T-helper 9 cell (primary cell): ENCODE measurements around the gene CDK5.

Experiments
- DNase-seq: peaks from one replicate; pipeline ENCODE4 v3.0.0-alpha.2; 2020
- total RNA-seq, 2 donors: gene quantifications; one replicate each; lab custom pipeline; 2026; lab: John Stamatoyannopoulos, UW

CDK5 gene
- 3.9 to 7.9 reads per million in 2 donors for total RNA-seq

DNA sequence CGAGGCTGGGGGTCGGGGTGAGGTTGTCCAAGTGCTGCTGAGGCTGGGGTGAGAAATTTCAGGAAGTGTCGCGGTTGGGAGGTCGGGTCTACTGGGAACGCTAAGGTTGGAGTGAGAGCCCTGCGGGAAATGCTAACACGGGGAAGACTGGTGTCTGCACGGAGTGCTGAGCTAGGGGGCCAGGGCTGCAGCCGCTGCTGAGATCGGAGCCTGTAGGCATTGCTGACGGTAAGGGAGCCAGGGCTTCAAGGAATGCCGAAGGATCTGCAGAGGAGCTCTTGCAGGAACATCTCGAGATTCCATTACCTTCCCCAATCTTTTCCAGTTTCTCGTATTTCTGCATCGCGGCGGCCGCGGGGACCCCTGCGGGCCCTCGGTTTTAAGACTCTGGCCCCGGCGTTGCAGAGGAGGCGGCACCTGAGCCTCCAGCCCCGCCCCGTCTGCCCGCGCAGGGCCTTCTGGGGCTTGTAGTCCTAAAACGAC is at the start of gene CDK5:
Gene CDK5 (minus strand): TSS at position 392 of the 483 bp plus-strand sequence. CDS start 49 bp downstream, at position 343.
- no peak for DNase-seq

DNA sequence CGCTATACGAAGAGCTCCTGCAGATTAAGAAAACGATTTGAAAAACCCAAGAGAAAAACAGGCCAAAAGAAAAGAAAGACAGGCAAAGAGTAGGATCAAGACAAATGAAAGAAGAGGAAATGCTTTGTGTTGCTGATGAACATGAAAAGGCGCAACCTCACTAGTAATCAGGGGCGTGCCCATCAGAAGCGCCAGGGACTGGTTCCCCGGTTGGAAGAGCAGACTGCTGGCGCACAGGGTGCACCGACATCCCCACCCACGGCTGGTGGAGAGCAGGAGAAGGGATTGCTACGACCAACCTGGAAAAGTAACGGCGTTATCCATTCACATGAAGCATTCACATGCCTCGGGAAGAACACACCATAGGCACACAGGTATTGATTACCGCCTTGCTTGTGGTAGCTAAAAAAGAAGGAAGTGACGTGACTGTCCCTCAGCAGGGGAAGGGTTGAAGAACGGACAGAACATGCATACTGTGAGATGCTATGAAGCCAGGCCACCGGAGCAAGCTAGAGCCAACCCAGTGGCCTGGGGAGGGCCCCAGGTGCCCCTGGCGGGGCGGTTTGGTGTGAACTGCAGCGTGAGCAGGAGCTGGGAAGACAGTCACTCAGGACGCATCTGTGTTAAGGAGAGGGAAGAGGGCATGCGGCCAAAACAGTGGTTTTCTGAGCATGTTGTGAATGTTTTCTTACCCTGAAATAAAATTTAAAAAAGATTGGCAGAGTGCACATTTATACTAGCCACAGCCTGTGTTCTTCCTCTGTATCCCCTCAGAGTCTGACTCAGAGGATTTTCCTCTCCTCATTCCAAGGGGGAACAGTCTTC is 46.9 kb upstream of the CDK5 start:
- DNase-seq: no peak

DNA sequence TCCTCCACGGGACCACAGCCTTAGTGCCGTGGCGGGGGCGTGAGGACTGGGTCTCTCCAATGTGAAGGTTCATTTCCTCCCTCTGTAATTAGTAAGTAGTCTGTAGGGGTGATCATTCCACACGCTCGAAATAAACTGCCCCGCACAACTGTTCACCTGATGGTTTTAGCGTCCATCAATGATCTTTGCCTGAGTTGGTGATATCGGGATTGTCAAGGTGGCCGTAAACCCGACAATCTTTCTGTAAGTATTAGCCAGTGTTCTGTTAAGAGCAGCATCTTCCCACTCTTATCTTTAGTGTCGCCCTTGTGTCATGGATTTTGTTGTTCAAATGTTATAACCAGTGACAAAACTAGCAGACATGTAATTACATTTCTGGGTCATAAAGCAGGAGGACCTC is 46.3 kb upstream of the CDK5 start:
- no peak for DNase-seq

DNA sequence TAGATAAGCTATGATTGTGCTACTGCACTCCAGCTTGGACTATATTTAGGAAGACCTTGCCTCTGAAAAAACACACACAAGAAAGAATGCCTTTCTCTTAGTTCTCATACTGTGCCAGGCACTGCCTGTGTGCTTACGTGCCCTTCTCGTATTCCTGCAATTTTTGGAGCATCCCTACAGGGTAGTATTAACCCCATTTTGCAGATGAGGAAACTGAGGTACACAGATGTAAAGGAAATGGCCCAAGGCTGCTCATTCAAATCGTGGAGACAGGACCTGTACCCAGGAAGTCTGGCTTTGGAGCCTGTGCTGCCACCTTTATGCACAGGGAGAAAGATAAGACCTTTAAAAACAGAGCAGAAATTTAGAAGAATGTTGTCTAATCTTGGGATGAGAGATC is 45.3 kb upstream of the CDK5 start:
- no peak for DNase-seq

DNA sequence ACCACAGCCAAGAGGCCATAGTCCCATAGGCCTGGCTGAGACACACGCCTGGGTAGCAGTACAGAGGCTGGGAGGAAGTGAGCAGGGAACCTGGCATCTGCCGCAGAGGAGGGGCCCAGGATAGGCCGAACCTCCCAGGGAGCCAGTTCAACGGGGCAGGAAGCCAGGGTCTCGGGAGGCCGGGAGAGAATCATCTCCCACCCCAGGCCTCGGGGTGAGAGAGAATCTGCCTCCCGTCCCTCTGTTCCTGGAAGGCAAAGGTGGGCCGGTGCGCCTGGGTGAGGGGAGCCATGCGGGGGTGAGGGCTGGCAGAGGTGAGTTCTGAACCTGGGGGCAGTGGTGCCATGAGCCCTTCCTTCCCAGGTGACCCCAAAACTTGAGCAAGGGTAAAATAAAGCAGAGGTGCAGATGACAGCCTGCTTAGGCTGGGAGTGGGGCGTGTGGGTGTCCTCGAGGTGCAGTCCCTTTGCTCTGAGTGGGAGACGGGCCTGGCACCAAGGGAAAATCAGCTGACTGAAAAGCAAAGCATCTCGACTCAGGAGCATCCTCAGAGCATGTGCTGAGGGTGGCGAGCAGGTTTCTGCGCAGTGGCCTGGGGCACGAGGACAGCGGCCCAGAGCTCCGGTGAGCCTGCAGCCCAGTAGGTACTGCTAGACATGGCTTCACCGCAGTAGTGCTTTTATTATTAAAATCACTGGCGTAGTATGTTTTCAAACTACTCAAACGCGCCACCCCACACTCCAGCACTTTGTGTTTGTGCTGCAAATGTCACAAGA is 44.1 kb upstream of the CDK5 start:
- DNase-seq: no peak

DNA sequence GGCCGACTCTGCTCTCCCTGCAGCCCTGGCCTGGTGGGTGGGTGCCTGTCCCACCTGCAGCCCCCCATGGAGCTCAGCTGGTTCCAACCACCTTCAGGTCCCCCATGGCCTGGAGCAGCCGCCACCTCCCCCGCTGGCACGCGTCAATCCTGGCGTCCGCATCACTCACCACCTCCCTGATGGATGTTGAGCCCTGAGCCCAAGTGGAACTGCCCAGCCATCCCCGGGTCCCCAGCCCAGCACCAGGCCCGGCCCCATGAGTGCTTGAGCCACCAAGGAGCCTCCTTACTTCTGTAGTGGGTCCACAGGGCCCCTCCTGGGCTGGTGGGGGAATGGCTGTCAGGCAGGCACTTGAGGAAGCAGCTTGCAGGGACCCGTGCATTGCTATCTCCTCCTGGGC is 43.2 kb upstream of the CDK5 start:
- no peak for DNase-seq

DNA sequence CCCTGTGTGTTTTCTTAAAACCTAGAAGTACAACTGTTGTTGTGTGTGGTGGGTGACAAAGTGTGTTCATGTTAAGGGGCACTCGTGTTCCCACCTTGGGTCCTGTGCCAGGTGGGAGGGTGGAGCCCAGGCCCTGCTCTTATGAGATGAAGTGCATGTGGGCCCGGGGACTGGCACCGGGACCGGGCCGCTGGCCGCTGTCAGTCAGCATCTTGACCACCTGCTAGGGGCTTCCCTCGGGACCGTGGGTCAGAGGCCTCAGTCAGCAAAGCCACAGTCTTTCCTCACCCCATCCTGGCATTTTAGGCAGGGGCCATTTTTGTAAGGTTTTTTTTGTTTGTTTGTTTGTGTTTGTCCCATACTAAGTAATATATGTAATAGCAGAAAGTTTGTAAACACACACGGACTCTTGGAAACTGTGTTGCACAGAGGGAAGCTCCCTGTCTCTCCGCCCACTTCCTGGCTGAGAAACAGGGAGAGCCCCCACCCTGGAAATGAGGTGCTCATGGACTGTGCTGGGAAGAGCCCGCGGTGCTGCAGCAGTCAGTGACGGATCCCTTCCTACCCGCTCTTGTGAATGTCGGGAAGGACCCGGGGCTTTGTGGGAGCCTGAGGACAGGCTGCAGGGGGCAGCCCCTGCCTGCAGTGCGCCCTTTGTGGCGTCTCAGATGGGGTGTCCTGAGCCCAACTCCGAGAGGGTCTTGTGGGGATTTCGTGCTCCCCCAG is 42.0 kb upstream of the CDK5 start:
- no peak for DNase-seq

DNA sequence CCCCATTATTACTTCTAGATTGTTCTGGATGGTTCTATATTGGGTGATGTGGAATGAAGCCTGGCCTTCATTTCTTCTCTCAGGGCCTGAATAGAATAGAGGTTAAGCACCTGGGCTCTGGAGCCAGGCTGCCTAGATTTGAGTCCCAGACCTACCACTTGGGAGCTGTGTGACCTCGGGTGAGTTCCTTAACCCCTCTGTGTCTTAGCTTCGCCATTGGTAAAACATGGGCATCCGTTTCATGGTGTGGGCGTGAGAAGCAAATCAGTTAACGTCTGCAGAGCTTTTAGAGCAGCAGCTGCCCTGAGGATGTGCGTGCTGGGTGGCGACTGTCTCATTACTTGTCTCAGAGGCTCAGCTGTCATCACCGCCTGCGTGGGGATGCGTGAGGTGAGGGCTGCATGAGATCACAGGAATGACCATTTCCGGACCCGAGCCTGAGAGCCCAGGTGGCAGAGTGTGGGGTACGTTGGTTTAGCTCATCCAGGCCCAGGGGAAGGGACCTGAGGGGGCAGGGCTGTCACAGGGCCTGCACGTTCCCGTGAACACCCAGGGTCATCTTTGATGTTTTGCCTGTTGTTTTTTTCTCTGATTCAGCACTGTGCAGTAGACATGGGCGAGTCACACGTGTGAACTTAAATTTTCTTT is 38.3 kb upstream of the CDK5 start:
- DNase-seq: no peak

DNA sequence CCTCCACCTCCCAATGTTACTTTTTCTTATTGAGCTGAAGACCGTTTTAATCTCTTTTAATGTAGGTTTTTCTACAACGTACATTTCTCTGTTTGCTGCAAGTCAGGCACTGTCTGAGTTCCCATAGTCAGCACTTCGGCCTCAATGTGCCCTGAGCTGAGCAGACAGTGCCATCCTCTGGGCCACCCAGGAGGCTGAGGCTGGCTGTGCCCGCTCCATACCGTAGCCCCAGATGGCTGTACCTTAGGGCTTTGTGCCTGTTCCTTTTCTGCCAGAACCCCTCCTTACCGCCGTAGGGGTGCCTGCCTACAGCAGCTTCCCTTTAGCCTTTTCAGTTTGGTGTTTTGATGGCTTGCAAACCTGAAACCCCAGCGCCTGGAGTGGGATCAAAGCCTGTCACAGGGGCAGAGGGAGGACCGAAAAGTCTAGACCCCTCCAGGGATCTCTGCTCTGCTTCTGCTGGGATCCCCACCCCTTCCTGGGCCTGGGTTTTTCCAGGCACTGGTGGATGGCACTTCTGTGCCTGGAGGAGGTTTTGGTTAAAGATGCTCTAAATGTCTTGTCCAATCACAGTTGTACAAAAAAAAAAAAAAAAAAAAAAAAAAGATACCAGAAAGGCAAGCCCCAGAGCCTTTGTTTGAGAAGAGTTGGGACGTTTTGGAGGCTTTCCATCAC is 37.6 kb upstream of the CDK5 start:
- no peak for DNase-seq

DNA sequence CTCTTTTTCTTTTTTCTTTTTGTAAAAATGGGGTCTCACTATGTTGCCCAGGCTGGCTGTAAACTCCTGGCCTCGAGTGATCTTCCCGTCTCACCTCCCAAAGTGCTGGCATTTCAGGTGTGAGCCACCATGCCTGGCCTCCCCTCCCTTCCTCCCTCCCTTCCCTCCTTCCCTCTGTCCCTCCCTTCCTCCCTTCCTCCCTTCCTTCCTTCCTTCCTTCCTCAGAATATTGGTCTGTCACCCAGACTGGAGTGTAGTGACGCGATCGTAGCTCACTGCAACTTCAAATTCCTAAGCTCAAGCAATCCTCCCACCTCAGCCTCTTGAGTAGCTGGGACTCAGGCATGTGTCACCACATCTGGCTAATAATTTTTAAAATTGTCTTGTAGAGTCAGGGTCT is 37.0 kb upstream of the CDK5 start:
- DNase-seq: no peak

DNA sequence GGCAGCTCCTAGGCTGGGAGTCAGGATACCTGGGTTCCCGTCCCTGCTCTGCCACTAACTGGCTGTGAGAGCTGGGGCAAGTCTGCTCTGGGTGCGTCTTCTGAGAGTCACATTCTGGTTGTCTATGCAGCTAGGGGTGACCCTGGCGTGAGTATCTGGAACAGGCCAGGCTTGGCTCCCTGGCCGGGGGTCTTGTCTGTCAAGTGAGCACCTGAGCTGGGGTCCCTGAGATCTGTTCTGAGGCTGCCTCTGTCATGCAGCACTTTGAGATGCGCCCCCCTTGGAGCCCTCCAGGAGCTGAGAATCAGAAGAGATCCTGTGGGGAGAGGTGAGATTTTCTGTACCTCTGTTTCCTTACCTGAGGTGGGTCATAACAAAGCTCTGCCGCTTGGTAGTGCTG is 36.1 kb upstream of the CDK5 start:
- DNase-seq: no peak

DNA sequence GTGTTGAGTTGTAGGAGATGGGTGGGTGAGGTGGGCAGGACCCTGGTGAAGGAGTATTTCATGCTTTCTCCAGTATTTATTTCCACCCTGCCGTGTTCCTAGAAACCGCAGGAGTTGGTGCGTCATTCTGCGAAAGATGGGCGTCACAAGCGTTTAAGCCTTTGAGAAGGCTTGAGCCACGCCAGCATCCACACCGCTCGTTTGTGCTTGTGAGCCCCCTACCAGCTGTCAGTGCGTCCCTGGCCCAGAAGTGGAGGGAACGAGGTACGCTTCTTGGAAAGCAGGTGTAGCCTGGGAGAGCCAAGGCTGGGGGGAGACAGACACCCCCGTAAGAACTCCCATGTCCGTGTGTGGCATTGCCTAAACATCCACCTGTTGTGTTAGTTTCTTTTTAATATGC is 34.3 kb upstream of the CDK5 start:
- no peak for DNase-seq

DNA sequence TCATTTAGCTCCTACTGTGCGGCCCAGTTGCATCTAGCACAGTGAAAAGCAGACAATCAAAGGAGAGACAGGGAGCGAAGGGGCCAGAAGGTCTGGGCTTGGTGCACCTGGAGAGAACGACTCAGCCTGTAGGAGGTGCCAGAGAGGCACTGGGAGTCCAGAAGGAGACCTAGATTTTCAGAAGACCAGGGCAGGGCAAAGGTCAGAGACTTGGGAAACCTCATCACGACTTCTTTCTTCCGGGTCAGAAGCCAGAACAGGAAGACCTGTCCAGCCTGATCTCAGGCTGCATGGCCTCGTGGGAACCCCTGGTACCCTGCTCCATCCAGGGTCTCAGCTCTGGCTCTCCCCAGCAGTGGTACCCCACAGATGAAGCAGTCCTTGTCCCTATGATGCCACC is 33.7 kb upstream of the CDK5 start:
- no peak for DNase-seq

DNA sequence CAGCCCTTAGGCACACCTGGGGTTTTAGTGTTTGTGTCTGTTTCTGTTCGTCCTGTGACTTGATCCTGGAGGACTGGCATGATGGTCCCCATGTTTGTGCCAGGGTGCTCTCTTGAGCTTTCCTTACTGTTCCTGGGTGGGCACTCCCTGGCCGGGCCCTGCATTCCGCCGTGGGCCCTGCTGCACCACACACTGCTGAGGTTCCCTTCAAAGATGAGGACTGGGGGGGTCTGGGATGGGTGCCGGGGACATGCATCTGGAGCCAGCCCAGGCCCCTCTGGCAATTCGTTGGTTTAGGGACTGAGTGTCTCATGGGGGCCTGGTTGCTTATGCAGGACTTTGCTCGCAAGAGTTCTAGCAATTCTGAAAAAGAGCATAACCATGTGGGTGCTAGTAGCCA is 33.3 kb upstream of the CDK5 start:
- no peak for DNase-seq

DNA sequence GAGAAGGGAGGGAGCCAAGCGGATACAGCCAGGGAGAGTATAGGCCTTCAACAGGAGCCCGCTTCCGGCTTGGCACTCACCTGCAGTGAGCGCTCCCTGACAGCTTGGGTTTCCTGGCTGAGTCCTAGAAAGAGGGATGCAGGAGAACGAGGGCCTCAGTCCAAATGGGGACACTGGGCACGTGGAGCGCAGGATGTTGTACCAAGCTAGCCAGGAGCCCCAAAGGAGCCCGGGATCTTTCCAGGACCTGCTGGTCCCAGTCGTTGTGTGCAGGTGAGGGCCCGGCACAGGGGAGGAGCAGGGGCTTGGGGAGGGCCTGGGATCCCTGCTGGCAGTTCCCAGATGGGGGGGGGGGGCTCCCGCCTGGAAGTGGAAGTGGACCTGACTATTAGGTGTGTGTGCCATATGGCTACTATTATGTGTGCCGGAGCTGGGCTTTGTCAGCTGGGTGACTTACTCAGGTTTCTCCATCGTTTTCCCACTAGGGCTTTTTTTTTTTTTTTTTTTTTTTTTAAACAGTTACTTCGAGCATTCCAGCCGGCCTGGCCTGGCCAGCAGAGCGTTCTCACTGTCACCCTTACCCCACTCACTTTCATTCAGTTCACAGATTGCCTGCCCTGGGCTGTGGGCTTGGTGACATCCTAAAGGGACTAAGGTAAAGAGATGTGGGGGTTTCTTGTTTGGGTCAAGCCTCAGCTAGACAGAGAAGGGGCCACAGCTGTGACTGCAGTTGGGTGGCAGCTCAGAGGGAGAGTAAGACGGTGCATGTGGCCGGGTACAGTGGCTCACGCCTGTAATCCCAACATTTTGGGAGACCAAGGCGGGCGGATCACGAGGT is 32.4 kb upstream of the CDK5 start:
- no peak for DNase-seq

DNA sequence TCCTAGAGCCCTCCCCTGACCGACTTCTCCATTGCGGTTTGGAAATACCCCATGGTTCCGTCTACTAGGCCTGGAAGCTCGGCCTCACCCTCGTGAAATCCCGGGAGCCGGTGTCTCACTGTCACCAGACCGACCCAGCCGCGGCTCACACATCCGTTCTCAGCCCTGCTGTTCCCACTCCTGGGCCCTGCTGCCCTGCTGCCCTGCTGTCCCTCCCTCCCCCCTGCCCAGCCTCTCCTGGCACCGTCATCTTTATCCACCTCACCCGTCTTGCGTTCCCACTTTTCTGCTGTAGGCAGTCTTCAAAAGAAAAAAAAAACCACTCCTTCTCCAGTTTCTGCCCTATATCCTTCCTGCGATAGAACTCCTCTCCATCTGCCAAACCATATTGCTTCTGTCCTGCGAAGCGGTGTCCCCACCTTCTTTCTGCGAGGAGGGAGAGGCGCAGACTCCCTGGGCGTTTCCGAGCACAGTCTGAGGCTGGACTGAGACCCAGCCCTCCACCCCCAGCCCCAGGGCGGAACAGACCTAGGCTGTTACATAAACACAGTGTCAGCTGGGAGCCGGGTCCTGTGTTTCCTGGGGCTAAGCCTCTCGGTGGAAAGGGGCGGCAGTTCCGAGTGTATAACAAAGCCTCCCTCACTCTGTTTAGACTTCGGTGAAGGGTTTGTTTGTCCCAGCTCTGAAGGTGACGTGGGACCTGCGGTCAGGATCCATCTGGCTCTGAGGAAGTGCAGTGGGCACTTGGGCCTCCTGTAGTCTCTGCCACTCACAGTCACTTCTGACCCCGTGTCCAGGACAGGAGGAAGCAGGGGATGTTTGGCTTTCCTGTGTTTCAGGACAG is 31.4 kb upstream of the CDK5 start:
- DNase-seq: no peak

DNA sequence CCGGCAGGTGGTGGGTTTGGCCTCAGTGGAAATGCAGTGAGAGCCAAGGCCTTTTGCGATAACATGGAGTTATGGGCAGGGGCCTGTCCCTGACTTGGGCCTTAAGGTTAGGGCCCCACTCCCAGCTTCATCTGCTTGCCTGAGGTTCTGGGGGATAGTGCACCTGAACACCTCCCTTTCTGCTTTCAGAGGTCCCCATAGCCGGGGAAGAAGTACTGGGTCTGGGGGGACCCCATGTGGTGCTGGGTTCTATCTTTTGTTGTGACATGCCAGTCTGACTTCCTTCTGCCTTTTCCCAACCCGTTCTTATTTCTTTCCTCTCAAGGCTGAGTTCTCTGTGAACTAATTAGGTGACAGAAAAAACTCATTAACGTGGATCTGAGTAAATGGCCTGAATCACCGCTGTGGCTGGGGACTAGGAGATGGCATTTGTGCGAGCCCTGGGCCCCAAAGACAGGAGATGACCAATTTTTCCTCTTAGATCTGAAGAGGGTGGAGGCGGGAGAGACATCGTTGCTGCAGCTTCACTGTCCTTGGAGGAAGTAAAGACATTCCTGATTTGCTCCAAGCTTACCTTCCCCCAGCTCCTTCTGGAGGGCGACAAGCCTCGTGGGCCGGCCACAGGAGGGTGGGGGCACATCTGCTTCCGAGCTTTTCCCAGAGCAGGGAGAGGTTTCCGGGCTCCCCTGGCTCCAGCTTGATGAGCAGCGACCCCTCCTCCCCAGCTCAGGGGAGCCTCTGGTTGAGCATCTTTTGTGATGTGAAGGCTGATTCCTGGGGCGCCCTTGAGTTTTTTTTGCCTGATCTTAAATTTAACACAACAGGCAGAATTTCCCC is 30.5 kb upstream of the CDK5 start:
- no peak for DNase-seq

DNA sequence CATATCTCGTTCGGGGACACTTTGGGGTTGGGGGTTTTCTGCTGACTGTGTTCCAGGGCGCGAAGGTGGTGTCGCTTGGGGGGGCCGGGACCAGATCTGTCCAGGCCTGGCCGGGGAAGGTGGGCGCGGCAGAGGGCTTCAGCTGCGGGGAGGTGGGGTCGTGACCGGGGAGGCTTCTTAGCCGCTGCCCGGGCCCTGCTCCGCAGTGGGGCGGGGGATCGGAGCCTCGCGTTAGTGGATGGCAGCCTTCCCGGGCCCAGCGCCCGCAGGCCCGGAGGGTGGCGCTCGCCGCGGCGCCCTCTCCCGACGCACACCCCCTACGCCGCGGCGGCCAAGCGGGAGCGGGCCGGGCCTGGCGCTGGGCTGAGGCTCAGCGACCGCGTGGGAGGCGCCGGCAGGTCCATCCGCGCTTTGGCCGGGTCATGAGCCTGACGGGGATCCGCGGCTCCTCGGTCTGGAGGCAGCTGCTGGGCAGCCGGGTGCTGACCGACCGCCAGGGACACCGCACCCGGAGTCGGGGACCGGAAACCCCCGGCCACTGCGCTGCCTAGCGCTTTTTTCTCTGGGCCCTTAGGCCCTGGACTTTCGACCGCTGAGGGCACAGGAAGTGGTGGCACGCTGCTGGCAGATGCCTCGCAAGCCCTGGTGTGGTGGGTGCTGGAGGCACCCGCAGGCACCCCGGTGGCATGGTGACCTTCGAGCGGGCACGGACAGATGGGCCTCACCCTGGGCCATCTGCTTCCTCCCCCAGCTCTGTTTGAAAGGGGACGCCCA is 29.7 kb upstream of the CDK5 start:
- DNase-seq: peak; percentile 29
